ENCODE results near the gene FPR1. TPM values are rescaled to one million over a fixed set of nuclear protein-coding genes. Genes with fewer than 3 reads are reported as not detected.
"Not testable (repeated sequence)": the region's sequence is repeated elsewhere in the genome, so short reads cannot be mapped to it uniquely, and the experiment has no call there.

FPR1 gene
- total and polyA plus RNA-seq, 2 donors: 3.6 to 4.7 TPM

DNA sequence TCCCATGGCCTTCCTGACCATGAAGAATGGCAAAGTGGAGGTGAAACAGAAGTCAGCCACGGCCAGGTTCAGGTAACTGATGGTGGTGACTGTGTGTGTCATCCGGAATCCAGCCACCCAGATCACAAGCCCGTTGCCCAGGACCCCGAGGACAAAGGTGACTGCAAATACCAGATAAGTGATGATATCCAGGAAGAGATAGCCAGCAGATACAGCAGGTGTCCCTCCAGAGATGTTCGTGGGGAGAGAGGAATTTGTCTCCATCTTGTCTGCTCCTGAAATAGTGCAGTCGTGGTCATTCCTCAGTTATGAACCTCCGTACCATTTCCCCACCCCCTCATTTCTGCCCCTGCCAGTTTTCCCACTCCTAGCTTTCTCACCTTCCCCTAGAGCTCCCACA, 4.9 kb downstream of the FPR1 start:
- Histone ChIP-seq H3K27ac (ENCODE audit: low read depth in 1 of 2, low read length in 1 of 2) (no peak overlapping the region), H3K36me3 (ENCODE audit: control insufficient read depth in 2 of 2, insufficient read depth in 2 of 2, low read length in 1 of 2) (no peaks in the 10 kb centered on the region), H3K4me3 (ENCODE audit: low read length in 2 of 2) (no peak overlapping the region), H3K27me3 (ENCODE audit: control insufficient read depth in 2 of 2, insufficient read depth in 1 of 2, low read length in 1 of 2) (no peaks in the 10 kb centered on the region), H3K4me1 (ENCODE audit: control insufficient read depth in 2 of 2, insufficient read depth in 2 of 2, low read length in 2 of 2) (no peaks in the 10 kb centered on the region), H3K9me3 (ENCODE audit: control insufficient read depth in 2 of 2, insufficient read depth in 1 of 2, low read length in 1 of 2) (no peaks in the 10 kb centered on the region)
- no peak for DNase-seq (ENCODE audit: low read depth in 6 of 9, low spot score in 9 of 9)
- 90% methylated on average over 7 of the region's 7 CpGs for WGBS

GRCh38 chr19:51743405-51743804, 8.3 kb downstream of the FPR1 start:
- DNase-seq (ENCODE audit: low read depth in 6 of 9, low spot score in 9 of 9): no peak
- H3K4me1 ChIP-seq (ENCODE audit: control insufficient read depth in 2 of 2, insufficient read depth in 2 of 2, low read length in 2 of 2): no peaks in the 10 kb centered on the region
- H3K27me3 ChIP-seq (ENCODE audit: control insufficient read depth in 2 of 2, insufficient read depth in 1 of 2, low read length in 1 of 2): no peaks in the 10 kb centered on the region
- no peak overlapping the region for H3K27ac ChIP-seq (ENCODE audit: low read depth in 1 of 2, low read length in 1 of 2)
- WGBS: 92% methylated on average over 3 of the region's 3 CpGs
- H3K9me3 ChIP-seq (ENCODE audit: control insufficient read depth in 2 of 2, insufficient read depth in 1 of 2, low read length in 1 of 2): no peaks in the 10 kb centered on the region
- H3K4me3 ChIP-seq (ENCODE audit: low read length in 2 of 2): no peak overlapping the region
- H3K36me3 ChIP-seq (ENCODE audit: control insufficient read depth in 2 of 2, insufficient read depth in 2 of 2, low read length in 1 of 2): no peaks in the 10 kb centered on the region

DNA sequence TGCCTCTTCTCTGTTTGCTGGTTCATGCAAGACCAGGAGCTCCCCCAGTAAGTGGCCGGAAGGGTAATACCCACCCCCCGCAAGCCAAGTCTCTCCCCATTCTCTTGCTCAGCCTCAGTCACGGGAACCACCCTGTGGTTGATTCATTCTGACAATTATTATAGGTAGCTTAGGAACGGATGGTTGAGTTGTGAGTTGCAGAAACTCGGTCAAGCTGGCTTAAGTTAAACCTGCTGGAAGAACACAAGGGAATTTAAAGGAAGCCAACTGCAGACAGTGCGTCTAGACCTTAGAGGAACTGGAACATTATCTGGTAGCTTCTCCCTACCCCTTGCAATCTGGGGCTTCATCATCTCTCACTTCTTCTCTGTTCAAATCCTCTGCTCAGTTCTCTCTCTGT, 8.9 kb downstream of the FPR1 start:
- 69% methylated on average over 6 of the region's 6 CpGs for WGBS
- Histone ChIP-seq H3K9me3 (ENCODE audit: control insufficient read depth in 2 of 2, insufficient read depth in 1 of 2, low read length in 1 of 2) (no peaks in the 10 kb centered on the region), H3K4me1 (ENCODE audit: control insufficient read depth in 2 of 2, insufficient read depth in 2 of 2, low read length in 2 of 2) (no peaks in the 10 kb centered on the region), H3K4me3 (ENCODE audit: low read length in 2 of 2) (no peak overlapping the region), H3K36me3 (ENCODE audit: control insufficient read depth in 2 of 2, insufficient read depth in 2 of 2, low read length in 1 of 2) (no peaks in the 10 kb centered on the region), H3K27me3 (ENCODE audit: control insufficient read depth in 2 of 2, insufficient read depth in 1 of 2, low read length in 1 of 2) (no peaks in the 10 kb centered on the region), H3K27ac (ENCODE audit: low read depth in 1 of 2, low read length in 1 of 2) (no peak overlapping the region)
- no peak for DNase-seq (ENCODE audit: low read depth in 6 of 9, low spot score in 9 of 9)

GRCh38 chr19:51740356-51740755, 11.3 kb downstream of the FPR1 start:
- Histone ChIP-seq H3K4me3 (ENCODE audit: low read length in 2 of 2) (no peak overlapping the region), H3K9me3 (ENCODE audit: control insufficient read depth in 2 of 2, insufficient read depth in 1 of 2, low read length in 1 of 2) (no peaks in the 10 kb centered on the region), H3K4me1 (ENCODE audit: control insufficient read depth in 2 of 2, insufficient read depth in 2 of 2, low read length in 2 of 2) (no peaks in the 10 kb centered on the region), H3K27ac (ENCODE audit: low read depth in 1 of 2, low read length in 1 of 2) (no peak overlapping the region), H3K36me3 (ENCODE audit: control insufficient read depth in 2 of 2, insufficient read depth in 2 of 2, low read length in 1 of 2) (no peaks in the 10 kb centered on the region), H3K27me3 (ENCODE audit: control insufficient read depth in 2 of 2, insufficient read depth in 1 of 2, low read length in 1 of 2) (peaks cover 0 to 5% of the 10 kb centered on the region in 2 donors)
- 91% methylated on average over 5 of the region's 5 CpGs for whole genome bisulfite sequencing
- no peak for DNase-seq (ENCODE audit: low read depth in 6 of 9, low spot score in 9 of 9)

GRCh38 chr19:51739466-51740213, 12.0 kb downstream of the FPR1 start:
- H3K4me3 ChIP-seq (ENCODE audit: low read length in 2 of 2): no peak overlapping the region
- H3K36me3 ChIP-seq (ENCODE audit: control insufficient read depth in 2 of 2, insufficient read depth in 2 of 2, low read length in 1 of 2): no peaks in the 10 kb centered on the region
- H3K9me3 ChIP-seq (ENCODE audit: control insufficient read depth in 2 of 2, insufficient read depth in 1 of 2, low read length in 1 of 2): no peaks in the 10 kb centered on the region
- H3K4me1 ChIP-seq (ENCODE audit: control insufficient read depth in 2 of 2, insufficient read depth in 2 of 2, low read length in 2 of 2): no peaks in the 10 kb centered on the region
- H3K27me3 ChIP-seq (ENCODE audit: control insufficient read depth in 2 of 2, insufficient read depth in 1 of 2, low read length in 1 of 2): peaks cover 0 to 5% of the 10 kb centered on the region in 2 donors
- no peak overlapping the region for H3K27ac ChIP-seq (ENCODE audit: low read depth in 1 of 2, low read length in 1 of 2)
- no peak for DNase-seq (ENCODE audit: low read depth in 6 of 9, low spot score in 9 of 9)
- WGBS: 89% methylated on average over 13 of the region's 13 CpGs

DNA sequence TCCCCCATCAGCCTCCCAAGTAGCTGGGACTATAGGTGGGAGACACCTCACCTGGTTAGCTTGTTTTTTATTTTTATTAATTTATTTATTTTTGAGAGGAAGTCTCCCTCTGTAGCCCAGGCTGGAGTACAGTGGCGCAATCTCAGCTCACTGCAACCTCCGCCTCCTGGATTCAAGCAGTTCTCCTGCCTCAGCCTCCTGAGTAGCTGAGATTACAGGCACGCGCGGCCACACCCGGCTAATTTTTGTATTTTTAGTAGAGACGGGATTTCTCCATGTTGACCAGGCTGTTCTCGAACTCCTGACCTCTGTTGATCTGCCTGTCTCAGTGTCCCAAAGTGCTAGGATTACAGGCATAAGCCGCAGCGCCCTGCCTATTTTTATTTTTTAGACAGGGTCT, 13.2 kb downstream of the FPR1 start:
- whole genome bisulfite sequencing: 97% methylated on average over 10 of the region's 10 CpGs
- H3K27me3 ChIP-seq (ENCODE audit: control insufficient read depth in 2 of 2, insufficient read depth in 1 of 2, low read length in 1 of 2); H3K4me1 ChIP-seq (ENCODE audit: control insufficient read depth in 2 of 2, insufficient read depth in 2 of 2, low read length in 2 of 2); DNase-seq (ENCODE audit: low read depth in 6 of 9, low spot score in 9 of 9); H3K9me3 ChIP-seq (ENCODE audit: control insufficient read depth in 2 of 2, insufficient read depth in 1 of 2, low read length in 1 of 2); H3K4me3 ChIP-seq (ENCODE audit: low read length in 2 of 2); H3K27ac ChIP-seq (ENCODE audit: low read depth in 1 of 2, low read length in 1 of 2); H3K36me3 ChIP-seq (ENCODE audit: control insufficient read depth in 2 of 2, insufficient read depth in 2 of 2, low read length in 1 of 2): not testable (repeated sequence)

DNA sequence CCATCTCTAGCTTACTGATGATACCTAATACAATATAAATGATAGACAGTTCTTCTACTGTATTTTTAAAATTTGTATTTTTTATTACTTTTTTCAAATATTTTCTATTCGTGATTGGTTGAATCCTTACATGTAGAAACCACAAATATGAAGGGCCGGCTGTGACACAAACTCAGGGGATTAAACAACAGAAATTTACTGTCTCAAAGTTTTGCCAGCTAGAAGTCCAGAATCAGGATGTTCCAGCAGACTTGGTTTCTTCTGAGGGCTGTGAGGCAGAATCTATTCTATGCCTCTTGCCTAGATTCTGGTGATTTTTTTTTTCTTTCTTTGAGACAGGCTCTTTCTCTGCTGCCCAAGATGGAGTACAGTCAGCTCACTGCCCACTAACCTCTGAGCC, 13.8 kb downstream of the FPR1 start:
- Histone ChIP-seq H3K4me3 (ENCODE audit: low read length in 2 of 2) (no peak overlapping the region), H3K9me3 (ENCODE audit: control insufficient read depth in 2 of 2, insufficient read depth in 1 of 2, low read length in 1 of 2) (no peaks in the 10 kb centered on the region), H3K27ac (ENCODE audit: low read depth in 1 of 2, low read length in 1 of 2) (no peak overlapping the region), H3K4me1 (ENCODE audit: control insufficient read depth in 2 of 2, insufficient read depth in 2 of 2, low read length in 2 of 2) (no peaks in the 10 kb centered on the region), H3K36me3 (ENCODE audit: control insufficient read depth in 2 of 2, insufficient read depth in 2 of 2, low read length in 1 of 2) (no peaks in the 10 kb centered on the region), H3K27me3 (ENCODE audit: control insufficient read depth in 2 of 2, insufficient read depth in 1 of 2, low read length in 1 of 2) (peaks cover 0 to 5% of the 10 kb centered on the region in 2 donors)
- WGBS: 91% methylated on average over 2 of the region's 2 CpGs
- DNase-seq (ENCODE audit: low read depth in 6 of 9, low spot score in 9 of 9): no peak

- Histone ChIP-seq H3K4me3 (ENCODE audit: low read length in 2 of 2) (no peak overlapping the region), H3K27ac (ENCODE audit: low read depth in 1 of 2, low read length in 1 of 2) (no peak overlapping the region), H3K4me1 (ENCODE audit: control insufficient read depth in 2 of 2, insufficient read depth in 2 of 2, low read length in 2 of 2) (no peaks in the 10 kb centered on the region), H3K9me3 (ENCODE audit: control insufficient read depth in 2 of 2, insufficient read depth in 1 of 2, low read length in 1 of 2) (no peaks in the 10 kb centered on the region), H3K27me3 (ENCODE audit: control insufficient read depth in 2 of 2, insufficient read depth in 1 of 2, low read length in 1 of 2) (peaks cover 0 to 5% of the 10 kb centered on the region in 2 donors), H3K36me3 (ENCODE audit: control insufficient read depth in 2 of 2, insufficient read depth in 2 of 2, low read length in 1 of 2) (no peaks in the 10 kb centered on the region)
- DNase-seq (ENCODE audit: low read depth in 6 of 9, low spot score in 9 of 9): no peak
- 97% methylated on average over 3 of the region's 3 CpGs for WGBS
These were observed 14.3 kb downstream of the FPR1 start for GRCh38 chr19:51737389-51737788.

- H3K27me3 ChIP-seq (ENCODE audit: control insufficient read depth in 2 of 2, insufficient read depth in 1 of 2, low read length in 1 of 2): peaks cover 0 to 5% of the 10 kb centered on the region in 2 donors
These were observed 15.8 kb downstream of the FPR1 start for GRCh38 chr19:51735759-51736449.

More at GRCh38 chr19:51735759-51736449, 15.8 kb downstream of the FPR1 start:
- 25% methylated on average over 10 of the region's 10 CpGs for WGBS
- no peaks in the 10 kb centered on the region for H3K9me3 ChIP-seq (ENCODE audit: control insufficient read depth in 2 of 2, insufficient read depth in 1 of 2, low read length in 1 of 2)
- no peak overlapping the region for H3K27ac ChIP-seq (ENCODE audit: low read depth in 1 of 2, low read length in 1 of 2)
- no peak overlapping the region for H3K4me3 ChIP-seq (ENCODE audit: low read length in 2 of 2)
- DNase-seq (ENCODE audit: low read depth in 6 of 9, low spot score in 9 of 9): peak in 1 of 9 donors; percentile 4
- no peaks in the 10 kb centered on the region for H3K4me1 ChIP-seq (ENCODE audit: control insufficient read depth in 2 of 2, insufficient read depth in 2 of 2, low read length in 2 of 2)
- H3K36me3 ChIP-seq (ENCODE audit: control insufficient read depth in 2 of 2, insufficient read depth in 2 of 2, low read length in 1 of 2): no peaks in the 10 kb centered on the region

All from thymus (tissue), 11 donors.